Kidney (tissue), 14 donors: ENCODE data around the gene COL6A5. TPM values are rescaled to one million over a fixed set of nuclear protein-coding genes. Genes with fewer than 3 reads are reported as not detected.
"Not testable (repeated sequence)": the region's sequence is repeated elsewhere in the genome, so short reads cannot be mapped to it uniquely, and the experiment has no call there.

ENCODE experiments used
- DNase-seq, 5 donors: peaks; one replicate each; pipeline ENCODE4 v3.0.0-alpha.2; 2013 to 2020
- FAIRE-seq: peaks from 2 replicates; lab custom pipeline; 2012; peaks lifted over from hg19 to GRCh38; lab: Jason Lieb, UNC
- H3K27ac ChIP-seq, 2 donors: one replicate each; pipeline ENCODE4 v1.7.0; 2013; ENCODE audit warnings: low read depth in 2 of 2, low read length in 2 of 2, inconsistent platforms in 1 of 2
- H3K27me3 ChIP-seq: one replicate; pipeline ENCODE4 v1.7.1; 2013; ENCODE audit warnings: low read length, inconsistent platforms; ENCODE audit not compliant: control insufficient read depth, insufficient read depth
- H3K36me3 ChIP-seq, 3 donors: one replicate each; pipeline versions ENCODE4 v1.7.0 to v1.7.1; 2013; ENCODE audit warnings: low read length in 3 of 3, control low read depth in 1 of 3, inconsistent platforms in 1 of 3; ENCODE audit not compliant: insufficient read depth in 3 of 3, control insufficient read depth in 2 of 3
- H3K4me1 ChIP-seq, 3 donors: one replicate each; pipeline versions ENCODE4 v1.7.0 to v1.7.1; 2013; ENCODE audit warnings: low read length in 3 of 3, inconsistent platforms in 1 of 3, low read depth in 1 of 3; ENCODE audit not compliant: control insufficient read depth in 2 of 3, insufficient read depth in 2 of 3
- H3K4me3 ChIP-seq, 3 donors: one replicate each; pipeline versions ENCODE4 v1.7.0 to v1.8.1; 2013; ENCODE audit warnings: low read length in 3 of 3, control low read depth in 1 of 3, inconsistent platforms in 1 of 3
- H3K9ac ChIP-seq, 3 donors: one replicate each; pipeline versions ENCODE4 v1.7.0 to v1.7.1; 2013; ENCODE audit warnings: low read length in 3 of 3, control low read depth in 1 of 3, inconsistent platforms in 1 of 3
- H3K9me3 ChIP-seq, 3 donors: one replicate each; pipeline versions ENCODE4 v1.7.0 to v1.7.1; 2013; ENCODE audit warnings: low read length in 3 of 3, control low read depth in 1 of 3, inconsistent platforms in 1 of 3; ENCODE audit not compliant: control insufficient read depth in 2 of 3, insufficient read depth in 1 of 3
- intact Hi-C: fragments of 100-400 bp; cut with DNase I; formaldehyde crosslinking; loops from one replicate; pipeline ENCODE4 v1.11.1; 2022
- polyA plus RNA-seq: library from polyadenylated mRNA; stranded (reverse); fragments of 350-450 nt; fragmentation: Illumina TruSeq; extraction: RNeasy Lipid Tissue Mini Kit (QIAGEN cat#74804); gene quantifications from one replicate; pipeline ENCODE4 v1.2.3, GENCODE V29; 2014; ENCODE audit warnings: low read depth, low replicate concordance; ENCODE audit not compliant: insufficient read depth
- total RNA-seq: library from RNA; stranded (reverse); fragmentation: NEBNext Ultra II Directional; extraction: Animal tissue kit (Norgen Biotek cat#: 25700); gene quantifications from one replicate; pipeline ENCODE4 v1.2.1, GENCODE V29; 2021
- TF ChIP-seq, protein P1 (sequence below): IDR thresholded peaks from 3 replicates; pipeline ENCODE4 v1.5.1; 2012; ENCODE audit warnings: mild to moderate bottlenecking, moderate library complexity, borderline replicate concordance; ENCODE audit not compliant: insufficient read depth; ENCODE audit errors: extremely low read depth
- donor health status: control.
- donor health status: control.
- donor health status: control.
- donor health status: control.
- donor health status: control.
- donor health status: DM: yes; HTN: yes; CAD: no.
- donor health status: Normal renal cell carcinoma (clear cell type).

Gene COL6A5
- total and polyA plus RNA-seq, 2 donors from 2014 or later: 0.41 TPM; not detected in 1

DNA sequence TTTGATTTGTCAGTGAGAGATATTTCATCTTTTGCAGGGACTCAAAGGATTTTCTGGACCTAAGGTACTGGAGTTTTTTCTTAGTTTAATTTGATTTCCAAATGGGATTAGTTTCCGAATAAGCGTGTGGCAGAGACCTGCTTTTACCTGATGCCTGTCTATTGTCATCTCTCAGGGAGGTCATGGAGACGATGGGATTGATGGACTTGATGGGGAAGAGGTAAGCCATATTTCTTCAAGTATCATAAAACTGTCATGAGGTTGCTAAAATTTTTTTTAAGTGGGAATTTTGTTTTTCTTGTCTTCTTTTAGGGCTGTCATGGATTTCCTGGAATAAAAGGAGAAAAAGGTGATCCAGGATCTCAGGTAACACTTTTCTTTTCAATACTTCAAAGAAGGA, 60.5 kb downstream of the COL6A5 start:
- Histone ChIP-seq H3K4me3 (no peak overlapping the region), H3K36me3 (no peaks in the 10 kb centered on the region), H3K9ac (no peak overlapping the region), H3K4me1 (no peaks in the 10 kb centered on the region), H3K27me3 (no peaks in the 10 kb centered on the region), H3K27ac (no peak overlapping the region), H3K9me3 (no peaks in the 10 kb centered on the region)
- TF ChIP-seq, protein P1, sequence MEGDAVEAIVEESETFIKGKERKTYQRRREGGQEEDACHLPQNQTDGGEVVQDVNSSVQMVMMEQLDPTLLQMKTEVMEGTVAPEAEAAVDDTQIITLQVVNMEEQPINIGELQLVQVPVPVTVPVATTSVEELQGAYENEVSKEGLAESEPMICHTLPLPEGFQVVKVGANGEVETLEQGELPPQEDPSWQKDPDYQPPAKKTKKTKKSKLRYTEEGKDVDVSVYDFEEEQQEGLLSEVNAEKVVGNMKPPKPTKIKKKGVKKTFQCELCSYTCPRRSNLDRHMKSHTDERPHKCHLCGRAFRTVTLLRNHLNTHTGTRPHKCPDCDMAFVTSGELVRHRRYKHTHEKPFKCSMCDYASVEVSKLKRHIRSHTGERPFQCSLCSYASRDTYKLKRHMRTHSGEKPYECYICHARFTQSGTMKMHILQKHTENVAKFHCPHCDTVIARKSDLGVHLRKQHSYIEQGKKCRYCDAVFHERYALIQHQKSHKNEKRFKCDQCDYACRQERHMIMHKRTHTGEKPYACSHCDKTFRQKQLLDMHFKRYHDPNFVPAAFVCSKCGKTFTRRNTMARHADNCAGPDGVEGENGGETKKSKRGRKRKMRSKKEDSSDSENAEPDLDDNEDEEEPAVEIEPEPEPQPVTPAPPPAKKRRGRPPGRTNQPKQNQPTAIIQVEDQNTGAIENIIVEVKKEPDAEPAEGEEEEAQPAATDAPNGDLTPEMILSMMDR: no peak
- no peak for DNase-seq
- no peak for FAIRE-seq
- intact Hi-C loops: no loop called here

DNA sequence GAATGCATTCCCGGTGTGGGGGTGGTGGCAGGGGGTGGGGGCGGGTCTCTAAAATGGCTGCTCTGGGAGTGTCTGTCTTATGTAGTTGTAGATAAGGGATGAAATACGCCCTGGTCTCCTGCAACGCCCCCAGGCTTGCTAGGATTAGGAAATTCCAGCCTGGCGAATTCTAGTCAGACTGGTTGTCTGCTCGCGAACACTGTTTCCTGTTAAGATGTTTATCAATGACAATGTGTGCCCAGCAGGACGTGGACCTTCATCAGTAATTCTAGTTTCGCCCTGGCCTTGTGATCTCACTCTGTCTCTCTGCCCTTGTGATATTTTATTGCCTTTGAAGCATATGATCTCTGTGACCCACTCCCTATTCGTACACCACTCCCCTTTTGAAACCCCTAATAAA, 62.8 kb downstream of the COL6A5 start:
- H3K4me1 ChIP-seq, H3K9me3 ChIP-seq, intact Hi-C loops, DNase-seq, H3K9ac ChIP-seq, H3K27ac ChIP-seq, FAIRE-seq, H3K36me3 ChIP-seq, H3K27me3 ChIP-seq, H3K4me3 ChIP-seq: not testable (repeated sequence)

DNA sequence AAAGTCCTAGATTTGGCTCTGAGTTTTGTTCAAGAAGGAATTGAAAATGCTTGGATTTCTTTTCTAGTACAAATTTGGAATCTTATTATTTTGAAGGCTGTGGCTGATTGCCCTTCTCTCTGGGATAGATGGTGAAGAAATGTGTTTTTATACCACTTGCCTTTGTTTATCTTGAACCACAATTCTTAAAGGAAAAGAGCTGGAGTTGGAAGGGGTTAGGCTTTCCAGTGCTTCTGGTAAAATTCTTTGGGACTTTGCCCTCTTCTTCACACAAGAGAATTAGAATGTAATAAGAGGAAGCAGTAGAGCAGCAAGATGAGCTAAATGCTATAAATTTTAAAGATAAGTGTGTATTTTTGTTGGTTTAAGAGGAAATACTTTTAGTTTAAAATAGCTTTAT, 65.8 kb downstream of the COL6A5 start:
- Histone ChIP-seq H3K9ac (no peak overlapping the region), H3K4me3 (no peak overlapping the region), H3K36me3 (no peaks in the 10 kb centered on the region), H3K9me3 (no peaks in the 10 kb centered on the region), H3K27me3 (no peaks in the 10 kb centered on the region), H3K27ac (no peak overlapping the region), H3K4me1 (no peaks in the 10 kb centered on the region)
- TF ChIP-seq, protein P1: no peak
- no peak for DNase-seq
- intact Hi-C loops: no loop called here
- no peak for FAIRE-seq

DNA sequence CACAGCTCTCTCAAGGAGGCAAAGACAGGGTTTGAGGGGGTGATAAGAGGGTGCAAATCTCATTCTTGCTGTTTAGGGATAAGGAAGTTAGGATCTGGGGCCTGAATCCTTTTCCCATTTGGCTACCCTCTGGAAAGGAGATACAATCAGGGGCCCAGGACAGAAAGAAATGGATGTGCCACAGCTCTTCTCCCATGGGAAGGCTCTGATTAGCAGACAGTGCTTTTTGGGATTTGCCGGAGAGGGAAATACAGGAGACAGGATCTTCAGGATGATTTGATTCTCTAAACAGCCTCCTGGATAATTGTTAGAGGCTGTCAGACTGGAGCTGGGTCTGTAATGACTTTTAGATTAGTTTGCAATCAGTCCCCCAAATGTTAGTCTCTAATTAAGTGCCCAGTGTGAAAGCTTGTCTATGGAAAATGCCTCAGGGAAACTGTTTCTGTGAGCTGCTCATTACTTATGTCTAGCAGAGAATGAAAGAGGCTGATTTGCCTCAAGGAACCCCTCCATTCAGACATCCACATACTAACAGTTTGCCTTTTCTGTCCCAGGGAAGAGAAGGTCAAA, 67.6 kb downstream of the COL6A5 start:
- DNase-seq (no peak), FAIRE-seq (no peak)
- TF ChIP-seq, protein P1: no peak
- no peak overlapping the region for H3K4me3 ChIP-seq
- no peak overlapping the region for H3K27ac ChIP-seq
- H3K9me3 ChIP-seq: no peaks in the 10 kb centered on the region
- no peaks in the 10 kb centered on the region for H3K4me1 ChIP-seq
- no peaks in the 10 kb centered on the region for H3K36me3 ChIP-seq
- intact Hi-C loops: no loop called here
- H3K9ac ChIP-seq: no peak overlapping the region
- no peaks in the 10 kb centered on the region for H3K27me3 ChIP-seq
